ENCODE results near the gene FAM149B1.
"Not testable (repeated sequence)": the region's sequence is repeated elsewhere in the genome, so short reads cannot be mapped to it uniquely, and the experiment has no call there.

The FAM149B1 gene

GRCh38 chr10:73232887-73233286, 65.0 kb downstream of the FAM149B1 start:
- DNase-seq (ENCODE audit: low read depth in 3 of 3, low spot score in 1 of 3) = no peak

DNA sequence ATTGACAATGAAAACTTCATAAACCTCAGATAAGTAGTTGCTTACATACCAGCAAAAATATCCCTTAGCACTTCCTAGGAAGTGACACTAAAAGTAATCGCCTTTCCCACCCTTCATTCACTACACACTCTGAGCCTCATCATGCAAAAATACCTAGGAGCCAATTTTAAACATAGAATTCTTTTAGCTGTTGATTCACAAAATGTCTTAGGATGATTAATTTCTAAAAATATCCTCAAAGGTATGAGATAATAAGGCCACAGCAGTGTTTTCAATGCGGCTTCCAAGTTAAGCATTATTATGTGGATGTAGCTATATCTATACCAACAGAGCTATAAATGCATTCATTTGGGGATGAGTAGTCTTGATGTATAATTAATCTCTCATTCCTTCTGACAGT, 66.0 kb downstream of the FAM149B1 start:
- DNase-seq (ENCODE audit: low read depth in 3 of 3, low spot score in 1 of 3) = no peak

DNA sequence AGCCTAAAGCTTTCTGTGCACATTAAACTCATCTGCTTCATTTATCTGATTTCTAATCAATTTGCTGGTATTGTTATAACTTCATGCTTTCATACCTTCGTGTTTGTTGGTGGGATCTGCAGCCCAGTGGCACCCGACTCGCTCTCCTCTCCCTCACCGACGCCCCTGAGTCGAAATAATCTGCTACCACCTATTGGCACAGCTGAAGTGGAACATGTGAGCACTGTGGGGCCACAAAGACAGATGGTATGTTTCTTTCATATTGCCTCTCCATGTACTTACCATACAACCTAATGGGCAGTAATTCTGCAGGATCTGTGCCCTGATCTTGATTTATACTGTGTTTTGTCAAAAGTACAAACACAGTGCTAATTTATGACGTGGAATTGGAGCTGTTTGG, 66.8 kb downstream of the FAM149B1 start:
- no peak for DNase-seq (ENCODE audit: low read depth in 3 of 3, low spot score in 1 of 3)

DNA sequence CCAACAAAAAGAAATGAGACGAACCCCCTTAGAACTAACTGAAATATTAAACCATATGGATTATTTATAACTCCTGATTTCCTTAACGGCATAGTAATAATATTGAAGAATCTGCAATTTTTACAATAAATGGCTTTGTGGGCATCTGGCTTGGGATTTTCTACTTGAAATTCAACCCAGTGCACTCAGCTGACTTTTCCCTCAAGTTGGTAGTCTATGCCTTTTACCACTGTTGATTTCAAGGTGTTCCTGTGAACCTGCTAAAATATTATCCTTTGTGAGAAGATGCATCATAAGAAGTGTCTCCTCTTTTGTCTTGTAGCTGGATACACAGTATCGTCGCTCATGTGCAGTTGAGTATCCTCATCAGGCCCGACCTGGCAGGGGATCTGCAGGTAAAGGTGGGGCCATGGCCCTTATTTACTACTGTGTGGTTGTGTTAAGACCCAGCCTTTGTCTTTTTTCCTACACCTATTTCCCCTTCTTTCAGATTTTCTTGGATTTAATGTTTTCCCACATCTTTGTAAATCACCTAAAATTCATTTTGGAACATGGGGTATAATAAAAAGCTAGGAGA, 71.2 kb downstream of the FAM149B1 start:
- DNase-seq (ENCODE audit: low read depth in 3 of 3, low spot score in 1 of 3) = no peak

- no peak for DNase-seq (ENCODE audit: low read depth in 3 of 3, low spot score in 1 of 3)
These were observed 72.0 kb downstream of the FAM149B1 start for GRCh38 chr10:73239908-73240307.

GRCh38 chr10:73244866-73245477, 77.1 kb downstream of the FAM149B1 start:
- DNase-seq (ENCODE audit: low read depth in 3 of 3, low spot score in 1 of 3) = no peak

GRCh38 chr10:73246322-73246645, 78.4 kb downstream of the FAM149B1 start:
- DNase-seq (ENCODE audit: low read depth in 3 of 3, low spot score in 1 of 3) = no peak

DNA sequence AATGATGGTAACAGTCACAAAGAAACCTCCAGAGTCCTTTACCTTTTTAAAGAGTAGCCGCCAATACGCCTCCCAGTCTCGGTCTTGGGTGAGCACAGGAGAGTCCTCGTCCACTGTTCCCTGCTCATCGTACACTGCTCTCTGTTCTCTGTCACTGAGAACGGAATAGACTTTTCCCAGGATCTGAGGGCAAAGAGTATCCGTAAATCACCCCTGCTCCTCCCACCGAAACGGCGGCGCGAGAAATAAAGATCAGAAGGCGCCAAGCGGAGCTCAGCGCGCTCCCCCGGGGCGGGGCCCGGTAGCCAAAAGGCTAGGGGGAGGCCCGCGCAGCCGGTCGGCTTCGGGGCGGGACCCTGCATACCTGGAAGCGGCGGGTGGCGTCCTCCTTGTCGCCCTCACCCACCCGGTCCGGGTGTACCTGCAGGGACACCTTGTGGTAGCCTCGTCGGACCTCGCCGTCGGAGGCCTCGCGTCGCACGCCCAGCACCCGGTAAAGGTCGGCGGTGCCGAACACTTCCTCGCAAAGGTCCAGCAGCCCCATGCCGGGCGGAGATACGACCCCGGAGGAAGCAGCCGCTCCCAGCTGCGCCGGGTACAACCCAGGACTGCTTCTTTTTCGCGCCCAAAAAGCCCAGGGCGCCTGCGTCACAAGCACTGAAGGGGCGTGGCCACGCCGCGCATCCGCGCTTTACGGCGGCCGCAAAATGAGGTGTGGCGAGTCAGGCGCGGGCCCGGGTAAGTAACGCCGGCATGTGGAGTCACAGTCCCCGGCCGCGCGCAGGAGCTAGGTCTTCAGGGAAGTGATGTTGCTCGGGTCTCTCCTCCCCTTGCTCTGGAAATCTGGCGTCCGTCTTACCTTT, 79.0 kb downstream of the FAM149B1 start, which contains the start of gene DNAJC9:
Gene DNAJC9, minus strand, starts transcription at position 610 of the 863 bp plus-strand sequence. Its CDS starts 66 bp downstream, at position 544.
- DNase-seq (ENCODE audit: low read depth in 3 of 3, low spot score in 1 of 3) = peak; percentile 82 to 99 (median 94)

- no peak for DNase-seq (ENCODE audit: low read depth in 3 of 3, low spot score in 1 of 3)
These were observed 79.8 kb downstream of the FAM149B1 start for GRCh38 chr10:73247509-73248258.

- no peak for DNase-seq (ENCODE audit: low read depth in 3 of 3, low spot score in 1 of 3)
These were observed 80.4 kb downstream of the FAM149B1 start for GRCh38 chr10:73248259-73248724.

DNA sequence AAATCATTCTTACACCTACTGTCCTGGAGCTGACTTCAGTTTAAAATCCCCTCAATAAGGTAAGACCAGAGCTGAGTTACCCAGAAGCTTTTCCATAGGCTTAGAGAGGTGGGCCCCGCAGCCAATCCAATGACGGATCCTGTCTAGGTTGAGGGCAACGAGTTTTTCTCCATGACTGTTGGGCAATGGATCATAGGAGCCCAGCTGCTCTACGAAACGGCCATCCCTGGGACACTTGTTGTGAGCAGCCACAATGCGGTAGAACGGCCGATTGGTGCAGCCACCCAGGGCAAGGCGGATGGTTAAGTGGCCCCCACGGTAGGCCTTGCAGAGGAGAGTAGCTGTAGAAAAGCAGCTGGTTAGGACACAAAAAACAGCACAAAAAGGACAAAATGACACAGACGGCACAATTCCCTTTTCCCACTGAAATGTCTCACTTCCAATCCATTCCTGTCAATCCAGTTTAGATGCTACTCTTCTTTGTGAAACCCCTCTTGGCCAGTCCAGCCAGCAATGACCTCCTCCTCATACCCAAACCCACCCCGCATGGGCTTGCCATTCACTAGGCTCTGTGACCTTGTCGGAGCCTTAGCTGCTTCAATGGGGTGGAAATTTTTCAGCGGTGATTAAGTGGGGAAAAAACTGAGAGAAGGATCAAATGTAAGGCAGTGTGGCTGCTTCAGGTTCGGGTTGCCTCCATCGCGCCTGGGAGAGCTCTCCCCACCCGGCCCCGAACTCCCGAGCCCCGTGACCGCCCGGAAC, 83.9 kb downstream of the FAM149B1 start:
- no peak for DNase-seq (ENCODE audit: low read depth in 3 of 3, low spot score in 1 of 3)

DNA sequence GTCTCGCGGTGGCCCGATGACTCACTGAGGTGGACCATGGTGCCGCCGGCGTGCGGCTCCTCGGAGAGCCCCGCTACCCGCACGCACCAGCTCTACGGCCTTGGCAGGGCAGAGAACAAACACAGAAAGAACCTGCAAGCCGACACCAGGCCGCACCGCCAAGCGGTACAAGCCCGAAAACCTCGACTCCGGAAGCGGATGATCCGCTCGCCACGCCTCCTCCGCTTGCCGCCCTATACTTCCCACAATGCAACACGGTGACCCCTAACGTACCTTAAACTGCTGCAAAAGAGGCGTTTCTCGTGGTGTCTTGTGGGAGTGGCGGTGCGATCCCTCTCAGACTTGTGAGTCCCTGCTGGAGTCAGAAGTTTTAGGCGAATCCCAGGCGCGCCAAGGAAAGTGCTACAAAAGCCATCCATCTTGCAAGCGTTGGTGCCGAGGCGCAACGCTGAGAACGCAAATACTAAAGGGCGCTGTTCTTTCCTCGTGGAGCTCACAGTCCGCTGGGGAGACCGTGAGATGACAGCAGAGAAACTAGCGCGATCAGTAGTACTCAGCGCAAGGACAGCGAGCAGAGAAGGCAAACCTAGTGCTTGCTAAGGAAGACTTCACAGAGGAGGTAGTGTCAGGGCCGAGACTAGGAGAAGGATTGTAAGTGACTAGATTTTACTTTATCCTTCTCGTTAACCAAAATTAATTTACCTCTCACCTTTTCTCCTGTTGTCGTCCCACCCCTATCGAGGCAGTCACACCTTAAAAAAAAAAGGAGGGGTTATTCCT, 84.7 kb downstream of the FAM149B1 start, which contains the start of gene MRPS16:
Gene MRPS16, minus strand, starts transcription at position 200 of the 780 bp plus-strand sequence. Its CDS starts 162 bp downstream, at position 38.
- peak; percentile 76 to 82 (median 78) for DNase-seq (ENCODE audit: low read depth in 3 of 3, low spot score in 1 of 3)

GRCh38 chr10:73253225-73253555, 85.3 kb downstream of the FAM149B1 start:
- DNase-seq (ENCODE audit: low read depth in 3 of 3, low spot score in 1 of 3) = no peak

DNA sequence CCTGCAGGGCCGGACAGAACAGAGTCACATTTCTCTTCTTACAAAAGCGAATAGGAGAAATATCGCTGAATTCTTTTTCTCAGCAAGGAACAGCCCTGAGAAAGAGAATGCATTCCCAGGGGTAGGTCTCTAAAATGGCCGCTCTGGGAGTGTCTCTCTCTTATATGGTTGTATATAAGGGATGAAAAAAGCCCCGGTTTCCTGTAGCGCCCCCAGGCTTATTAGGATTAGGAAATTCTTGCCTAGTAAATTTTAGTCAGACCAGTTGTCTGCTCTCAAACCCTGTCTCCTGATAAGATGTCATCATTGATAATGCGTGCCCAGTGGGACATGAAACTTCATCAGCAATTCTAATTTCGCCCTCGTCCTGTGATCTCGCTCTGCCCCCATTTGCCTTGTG, 90.7 kb downstream of the FAM149B1 start:
- DNase-seq (ENCODE audit: low read depth in 3 of 3, low spot score in 1 of 3) = not testable (repeated sequence)

DNA sequence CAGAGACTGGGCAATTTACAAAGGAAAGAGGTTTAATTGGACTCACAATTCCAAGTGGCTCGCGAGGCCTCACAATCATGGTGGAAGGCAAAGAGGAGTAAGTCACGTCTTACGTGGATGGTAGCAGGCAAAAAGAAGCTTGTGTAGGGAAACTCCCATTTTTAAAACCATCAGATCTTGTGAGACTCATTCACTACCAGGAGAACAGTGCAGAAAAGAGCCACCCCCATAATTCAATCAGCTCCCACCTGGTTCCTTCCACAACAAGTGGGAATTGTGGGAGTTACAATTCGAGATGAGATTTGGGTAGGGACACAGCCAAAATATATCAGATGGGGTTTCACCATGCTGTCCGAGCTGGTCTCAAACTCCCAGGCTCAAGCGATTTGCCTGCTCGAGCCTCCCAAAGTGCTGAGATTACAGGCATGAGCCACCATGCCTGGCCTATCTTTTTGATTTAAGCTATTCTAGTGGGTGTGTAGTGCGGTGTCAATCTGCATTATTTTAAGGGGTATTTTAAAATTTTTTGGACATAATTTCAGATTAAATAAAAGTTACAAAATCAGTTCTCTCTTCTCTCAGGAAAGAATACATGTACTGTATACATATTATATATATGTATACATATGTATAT, 93.6 kb downstream of the FAM149B1 start:
- no peak for DNase-seq (ENCODE audit: low read depth in 3 of 3, low spot score in 1 of 3)

GRCh38 chr10:73262105-73262730, 94.3 kb downstream of the FAM149B1 start:
- no peak for DNase-seq (ENCODE audit: low read depth in 3 of 3, low spot score in 1 of 3)

- DNase-seq (ENCODE audit: low read depth in 3 of 3, low spot score in 1 of 3) = no peak
These were observed 95.1 kb downstream of the FAM149B1 start for GRCh38 chr10:73262880-73263555.

DNA sequence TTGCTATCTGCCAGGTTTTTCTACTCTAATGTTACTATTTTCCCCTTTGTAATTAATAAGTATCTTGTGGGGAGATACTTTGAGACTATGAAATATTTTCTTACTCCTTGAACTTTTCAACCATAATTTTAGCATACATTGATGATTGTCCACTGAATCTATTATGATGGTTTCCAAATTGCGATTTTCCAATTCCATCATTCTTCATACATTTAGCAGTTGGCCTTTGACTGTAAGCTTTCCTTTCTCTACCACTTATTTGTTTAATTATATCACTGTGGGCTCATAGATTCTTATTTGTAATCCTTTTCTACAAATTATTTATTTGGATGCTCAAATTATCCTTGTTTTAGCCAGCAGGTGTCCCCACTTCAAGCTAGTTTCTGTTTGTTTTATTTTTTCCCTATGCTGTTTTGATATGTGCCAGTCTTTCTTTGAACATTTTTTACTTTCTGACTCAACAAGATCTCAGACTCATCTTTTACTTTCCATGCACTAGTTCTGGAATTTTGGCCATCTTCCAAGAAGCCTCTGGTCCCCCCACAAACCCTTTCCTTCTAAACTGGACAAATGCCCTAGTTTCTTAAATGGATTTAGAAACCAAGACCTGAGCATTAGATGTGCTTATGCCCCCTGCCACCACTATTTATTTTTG, 95.9 kb downstream of the FAM149B1 start:
- no peak for DNase-seq (ENCODE audit: low read depth in 3 of 3, low spot score in 1 of 3)
